CD4-positive, alpha-beta T cell treated with Interleukin-6 for 4 hours (primary cell): Measurements from ENCODE around the gene PGLYRP4.

Source experiments
- DNase-seq: peaks from one replicate; pipeline ENCODE4 v3.0.0-alpha.2; 2020; ENCODE audit warnings: mixed read lengths

Gene PGLYRP4, protein sequence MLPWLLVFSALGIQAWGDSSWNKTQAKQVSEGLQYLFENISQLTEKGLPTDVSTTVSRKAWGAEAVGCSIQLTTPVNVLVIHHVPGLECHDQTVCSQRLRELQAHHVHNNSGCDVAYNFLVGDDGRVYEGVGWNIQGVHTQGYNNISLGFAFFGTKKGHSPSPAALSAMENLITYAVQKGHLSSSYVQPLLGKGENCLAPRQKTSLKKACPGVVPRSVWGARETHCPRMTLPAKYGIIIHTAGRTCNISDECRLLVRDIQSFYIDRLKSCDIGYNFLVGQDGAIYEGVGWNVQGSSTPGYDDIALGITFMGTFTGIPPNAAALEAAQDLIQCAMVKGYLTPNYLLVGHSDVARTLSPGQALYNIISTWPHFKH

DNA sequence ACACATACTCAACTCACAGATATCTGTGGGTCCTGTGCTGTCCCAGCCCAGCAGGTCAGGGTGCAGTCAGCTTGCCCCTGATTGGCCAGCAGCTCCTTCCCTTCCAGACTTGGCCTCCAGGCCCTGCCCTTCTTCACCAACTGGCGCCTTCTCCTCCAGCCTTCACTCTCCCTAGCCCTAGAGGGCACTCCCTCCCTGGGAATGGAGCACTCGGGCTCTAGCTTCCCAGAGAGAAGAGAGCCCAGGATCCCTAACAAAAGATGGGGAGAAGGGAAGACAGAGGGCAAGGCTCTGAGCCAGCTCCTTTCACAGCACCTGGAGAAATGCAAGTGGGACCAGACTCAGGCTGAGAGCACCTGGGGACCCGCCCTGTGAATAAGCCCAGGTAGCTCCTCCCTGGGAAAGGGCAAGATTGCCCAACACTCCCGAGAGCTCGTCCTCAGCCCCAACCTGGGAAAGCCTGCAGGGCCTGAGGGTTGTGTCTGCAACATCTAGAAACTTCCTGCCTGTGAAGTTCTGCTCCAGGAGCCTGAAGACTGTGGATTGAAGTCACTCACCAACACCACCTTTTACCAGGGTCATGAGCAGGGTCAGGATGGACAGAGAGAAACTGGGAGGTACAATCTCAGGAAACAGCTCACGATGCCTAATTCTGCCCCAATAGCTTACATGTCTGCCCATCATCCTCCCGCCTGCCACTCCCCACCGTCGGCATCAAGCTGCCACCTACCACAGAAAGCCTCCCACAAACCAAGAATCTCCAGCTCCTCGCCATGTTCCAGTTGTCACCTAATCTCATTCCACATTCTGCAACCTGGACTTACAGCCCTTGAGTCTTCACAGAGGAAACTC, at the start of gene PGLYRP4:
PGLYRP4 (minus strand) TSS at position 331 of the 852 bp plus-strand sequence. CDS start 909 bp downstream, outside the sequence.
- DNase-seq, result no peak

DNA sequence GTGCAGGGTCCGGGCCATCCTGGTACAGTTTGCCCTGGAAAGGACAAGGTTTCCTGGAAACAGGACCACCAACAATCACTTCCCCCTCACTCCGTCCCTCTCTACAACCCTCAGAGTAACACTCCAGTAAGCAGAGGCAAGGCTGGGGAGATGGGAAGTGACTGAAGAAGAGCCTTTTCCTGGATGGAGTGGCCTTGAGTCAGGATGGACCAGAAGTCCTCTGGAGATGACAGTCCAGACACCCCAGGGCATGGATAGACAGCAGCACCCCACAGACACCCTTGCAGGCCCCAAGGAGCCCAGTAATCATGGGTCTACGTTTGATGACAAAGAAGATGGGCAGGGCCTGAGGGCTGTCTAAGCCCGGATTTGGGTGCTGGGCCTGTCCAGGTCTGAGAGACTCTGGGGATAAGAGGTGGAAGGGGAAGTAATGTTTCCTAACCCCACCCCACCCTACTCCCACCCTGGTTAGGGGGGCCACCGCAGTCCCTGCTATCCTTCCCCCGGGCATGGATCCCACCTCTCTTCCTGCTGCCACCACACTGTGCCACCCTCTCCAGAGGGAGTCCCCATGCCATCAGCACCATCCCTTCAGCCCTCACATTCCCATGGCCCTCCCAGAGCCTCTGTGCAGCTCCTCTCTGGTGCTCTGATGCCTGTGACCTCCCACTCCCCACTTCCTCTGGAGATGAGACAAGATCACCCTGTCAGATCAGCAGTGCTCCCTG, 49.4 kb upstream of the PGLYRP4 start:
- no peak for DNase-seq

DNA sequence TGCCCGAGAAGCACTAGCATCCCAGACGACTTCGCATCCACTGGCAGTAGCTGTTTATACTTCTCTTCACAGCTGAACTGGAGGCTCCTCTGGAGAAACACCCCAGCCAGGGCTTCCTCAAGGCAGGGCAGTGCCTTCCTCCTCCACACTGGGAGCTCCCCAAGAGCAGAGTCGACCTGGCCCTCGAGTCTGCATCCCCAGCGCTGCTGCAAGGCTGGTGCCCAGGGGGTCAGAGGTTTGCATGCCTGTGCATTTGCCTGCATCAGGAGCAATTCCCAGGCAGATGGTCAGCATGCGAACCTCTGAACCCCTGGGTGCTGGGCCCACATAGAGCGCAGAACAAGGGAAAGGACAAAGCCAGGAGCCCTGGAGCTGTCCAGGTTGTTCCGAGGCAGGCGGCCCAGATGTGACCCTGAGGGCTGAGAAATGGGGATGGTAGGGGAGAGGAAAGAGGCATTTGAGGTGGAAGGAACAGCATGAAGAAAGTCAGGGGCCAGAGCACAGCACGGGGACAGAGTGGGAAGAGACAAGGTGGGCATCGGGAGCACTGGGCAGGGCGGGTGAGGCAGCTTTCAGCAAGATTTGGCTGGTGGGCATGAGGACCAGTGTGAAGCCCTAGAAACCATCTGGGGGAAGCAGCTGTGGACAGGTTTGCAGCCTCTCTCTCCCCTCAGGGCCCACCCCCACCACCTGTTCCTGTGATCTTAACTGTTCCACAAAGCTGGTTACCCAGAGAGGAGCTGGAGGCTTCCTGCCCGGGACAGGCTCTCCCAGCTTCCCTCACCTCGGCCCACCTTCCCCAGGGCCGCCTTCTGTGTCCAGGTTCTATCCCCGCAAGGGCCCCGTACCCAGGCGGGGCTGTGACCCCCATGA, 48.6 kb upstream of the PGLYRP4 start:
- no peak for DNase-seq

DNA sequence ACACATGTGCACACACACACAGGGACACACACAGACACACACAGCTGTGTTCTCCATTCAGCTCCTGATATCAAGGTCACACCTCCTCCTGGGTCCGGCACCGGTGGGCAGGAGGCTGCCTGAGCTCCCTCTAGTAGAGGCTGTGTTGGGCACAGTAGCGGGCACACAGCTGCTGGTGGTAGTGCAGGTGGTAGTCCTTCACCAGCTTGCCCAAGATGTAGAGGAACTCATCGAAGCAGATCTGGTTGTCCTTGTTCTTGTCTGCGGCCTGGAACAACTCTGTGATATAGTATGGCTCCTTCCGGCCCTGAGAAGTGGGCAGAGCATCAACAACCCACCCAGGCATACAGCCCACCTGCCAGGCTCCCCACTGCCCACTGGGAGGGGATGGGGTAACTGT, 47.8 kb upstream of the PGLYRP4 start:
- DNase-seq, result no peak

DNA sequence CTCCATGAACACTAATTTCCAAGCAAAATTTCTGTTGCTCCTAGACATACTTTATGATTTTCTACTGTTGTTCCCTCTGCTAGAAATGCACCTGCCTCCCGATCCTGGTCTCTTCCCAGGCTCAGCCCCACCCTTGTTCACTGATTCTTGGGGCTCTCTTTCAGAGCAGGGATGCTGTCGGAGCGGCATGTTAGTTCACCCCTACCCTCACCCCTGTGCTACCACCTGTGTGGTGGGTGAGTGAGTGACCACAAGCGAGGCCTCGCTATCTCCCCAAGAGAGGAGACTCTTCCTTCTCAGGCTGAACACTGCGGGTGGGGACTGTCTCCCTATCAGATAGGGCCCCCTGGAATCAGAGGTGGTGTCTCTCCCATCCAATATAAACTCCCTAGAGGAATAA, 47.1 kb upstream of the PGLYRP4 start:
- no peak for DNase-seq

DNA sequence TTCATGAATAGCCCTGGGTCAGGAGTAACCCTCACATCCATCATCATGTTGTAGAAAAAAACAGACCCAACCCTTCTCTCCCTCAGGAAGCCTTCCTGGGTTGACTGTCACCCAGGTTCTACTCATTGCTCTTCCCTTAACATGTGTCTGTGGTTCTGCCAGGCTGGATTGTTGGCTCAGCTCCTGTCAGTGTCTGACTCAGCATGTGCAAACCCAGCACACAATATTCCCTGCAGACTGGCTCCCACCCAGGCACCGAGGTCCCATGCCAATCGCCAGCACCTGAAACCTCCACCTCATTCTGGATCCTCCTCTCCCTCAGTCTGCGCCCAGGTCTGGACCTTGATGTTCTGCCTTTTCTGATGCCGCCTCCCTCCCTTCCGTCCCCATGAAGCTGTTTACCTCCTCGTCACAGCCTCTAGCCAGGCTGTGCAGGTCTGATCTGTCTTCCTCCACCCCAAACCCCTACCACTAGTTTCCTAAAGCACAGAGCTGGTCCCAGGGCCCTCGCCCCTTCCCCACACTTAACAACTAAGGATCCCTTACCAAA, 46.6 kb upstream of the PGLYRP4 start:
- no peak for DNase-seq

DNA sequence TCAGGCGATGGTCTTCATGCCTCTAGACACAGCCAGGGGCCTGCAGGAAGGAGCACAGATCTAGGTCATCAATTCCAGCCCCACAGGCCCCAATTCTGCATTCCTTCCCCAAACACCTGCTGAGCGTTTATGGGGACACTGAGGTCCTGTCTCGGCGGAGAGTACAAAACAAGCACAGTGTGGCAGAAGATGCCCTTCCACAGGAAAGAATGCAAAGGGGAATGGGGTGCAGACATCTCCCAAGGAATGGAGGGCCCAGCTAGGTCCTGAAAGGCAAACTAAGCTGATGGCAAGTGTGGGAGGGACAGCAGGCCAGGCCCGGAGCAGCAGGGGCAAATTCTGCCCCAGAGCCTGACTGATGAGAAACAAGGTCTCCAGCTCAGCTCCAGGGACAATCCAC, 45.8 kb upstream of the PGLYRP4 start:
- no peak for DNase-seq

DNA sequence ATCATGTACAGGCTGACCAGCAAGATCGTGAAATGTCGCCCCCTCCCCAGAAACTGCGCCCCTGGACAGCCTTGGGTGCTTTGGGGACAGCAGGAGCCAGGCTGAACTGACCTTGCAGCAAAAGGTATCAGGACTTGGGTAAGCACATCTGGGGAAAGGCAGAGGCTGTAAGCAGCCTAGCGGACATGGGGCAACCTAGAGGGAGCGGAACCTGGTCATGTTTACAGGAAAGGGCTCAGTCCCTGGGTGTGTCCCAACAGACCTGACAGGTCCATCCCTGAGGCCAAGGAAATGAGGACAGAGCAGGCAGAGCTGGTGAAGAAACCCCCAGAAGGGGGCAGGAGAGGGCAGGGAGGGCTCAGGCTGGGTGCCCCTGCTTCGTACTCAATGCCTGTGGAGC, 45.3 kb upstream of the PGLYRP4 start:
- no peak for DNase-seq

DNA sequence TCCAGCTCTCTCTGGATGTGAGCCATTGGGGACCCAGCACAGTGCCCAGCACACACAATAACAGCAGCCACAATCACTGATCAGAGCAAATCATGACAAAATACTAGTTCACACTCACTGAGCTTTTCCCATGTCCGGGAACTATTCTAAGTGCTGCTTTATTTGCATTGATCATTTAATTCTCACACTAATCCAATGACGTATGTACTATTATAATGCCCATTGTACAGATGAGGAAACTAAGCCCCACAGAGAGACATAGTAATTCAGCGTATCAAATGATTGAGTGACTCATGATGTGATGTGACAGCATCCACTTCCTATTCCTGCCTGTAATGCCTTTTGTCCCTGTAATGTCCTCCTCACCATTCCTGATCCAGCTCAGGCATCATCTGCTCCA, 44.2 kb upstream of the PGLYRP4 start:
- no peak for DNase-seq

DNA sequence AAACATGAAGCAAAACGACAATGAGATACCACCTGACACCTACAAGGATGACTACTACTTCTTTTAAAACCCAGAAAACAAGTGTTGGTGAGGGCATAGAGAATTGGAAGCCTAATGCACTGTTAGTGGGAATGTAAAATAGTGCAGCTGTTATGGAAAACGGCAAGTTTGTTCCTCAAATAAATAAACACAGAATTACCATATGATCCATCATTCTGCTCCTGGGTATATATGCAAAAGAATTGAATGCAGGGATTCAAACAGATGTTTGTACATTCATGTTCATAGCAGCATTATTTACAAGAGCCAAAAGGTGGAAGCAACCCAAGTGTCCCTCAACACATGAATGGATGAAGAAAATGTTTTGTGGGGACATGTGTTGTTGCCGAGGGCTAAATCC, 43.6 kb upstream of the PGLYRP4 start:
- DNase-seq, result no peak

DNA sequence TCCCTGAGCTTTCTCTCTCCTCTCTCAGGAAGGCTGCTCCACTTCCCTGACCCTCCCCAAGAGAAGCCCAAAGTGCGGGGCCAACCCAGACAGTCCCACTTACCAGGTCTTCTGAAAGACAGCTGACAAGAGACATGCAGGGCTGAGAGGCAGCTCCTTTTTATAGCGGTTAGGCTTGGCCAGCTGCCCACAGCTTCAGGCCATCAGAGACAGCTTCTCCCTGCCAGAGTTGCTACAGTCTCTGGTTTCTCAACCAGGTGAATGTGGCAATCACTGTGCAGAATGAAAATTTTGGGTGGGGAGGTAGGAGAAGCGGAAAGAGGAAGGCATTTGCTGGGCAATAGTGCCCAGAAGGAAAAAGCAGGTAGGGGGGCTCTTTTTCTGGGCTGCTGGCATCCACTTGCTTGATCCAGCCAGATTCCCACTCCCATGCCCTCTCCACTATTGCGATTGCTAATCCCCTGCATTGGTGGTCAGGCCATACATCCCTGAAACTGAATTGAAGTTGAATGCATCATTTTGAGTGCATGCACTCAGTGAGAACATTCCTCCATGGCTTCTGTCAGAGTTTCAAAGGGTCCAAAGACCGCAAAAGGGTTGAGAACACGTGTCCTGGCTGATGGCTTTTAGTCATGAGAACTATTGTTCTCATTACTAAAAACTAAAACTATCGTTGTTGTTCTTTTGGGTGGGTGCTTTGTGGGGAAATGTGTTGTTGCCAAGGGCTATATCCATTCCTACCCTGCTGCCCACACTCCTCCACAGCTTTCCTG, 42.5 kb upstream of the PGLYRP4 start, which contains the start of gene S100A8:
S100A8 (minus strand) TSS at position 136 of the 773 bp plus-strand sequence. CDS start 538 bp downstream, outside the sequence.
- no peak for DNase-seq

DNA sequence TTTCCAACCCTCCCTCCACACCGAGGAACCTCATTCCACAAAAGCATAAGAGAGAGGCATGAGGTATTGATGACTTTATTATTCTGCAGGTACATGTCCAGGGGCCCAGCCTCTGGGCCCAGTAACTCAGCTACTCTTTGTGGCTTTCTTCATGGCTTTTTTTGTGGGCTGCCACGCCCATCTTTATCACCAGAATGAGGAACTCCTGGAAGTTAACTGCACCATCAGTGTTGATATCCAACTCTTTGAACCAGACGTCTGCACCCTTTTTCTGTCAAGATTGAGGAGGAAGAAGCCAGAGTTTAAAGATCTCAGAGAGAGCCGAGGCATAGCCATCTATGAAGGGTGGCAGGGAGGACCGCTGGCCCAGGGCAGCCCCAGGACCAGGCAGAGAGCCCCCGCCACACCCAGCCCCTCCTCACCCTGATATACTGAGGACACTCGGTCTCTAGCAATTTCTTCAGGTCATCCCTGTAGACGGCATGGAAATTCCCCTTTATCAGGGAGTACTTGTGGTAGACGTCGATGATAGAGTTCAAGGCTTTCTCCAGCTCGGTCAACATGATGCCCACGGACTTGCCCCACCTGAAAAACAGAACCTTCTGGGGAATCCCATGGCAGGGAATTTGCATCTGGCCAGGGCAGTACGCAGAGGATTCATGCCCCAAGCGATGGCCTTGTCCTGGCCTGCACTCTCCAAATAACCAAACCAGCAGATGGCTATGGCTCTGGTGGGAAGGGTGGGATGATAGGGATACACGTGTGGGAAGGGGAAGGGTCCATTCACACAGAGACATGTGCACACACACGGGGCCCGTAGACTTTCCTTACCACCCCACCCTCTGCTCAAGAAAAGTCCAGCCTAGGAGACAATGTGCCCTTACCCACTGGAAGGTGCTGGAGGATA, 41.6 kb upstream of the PGLYRP4 start:
- DNase-seq, result no peak

DNA sequence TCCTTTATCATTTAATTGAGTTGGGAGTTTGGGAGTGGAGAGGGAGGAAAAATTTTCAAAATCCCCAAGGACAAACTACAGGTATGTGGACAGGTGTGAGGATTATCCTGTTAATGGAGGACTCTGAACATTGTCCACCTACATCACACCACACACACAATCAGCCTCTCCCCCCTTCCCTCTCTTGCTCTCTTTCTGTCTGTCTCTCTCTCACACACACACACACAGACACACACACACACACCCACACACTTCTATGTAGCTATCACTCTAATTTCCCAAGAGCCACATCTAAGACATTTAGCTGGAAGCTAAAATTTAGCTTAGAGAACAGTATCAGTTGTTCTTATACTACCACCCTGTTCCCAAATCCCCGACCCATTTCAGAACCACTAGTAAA, 40.8 kb upstream of the PGLYRP4 start:
- no peak for DNase-seq

DNA sequence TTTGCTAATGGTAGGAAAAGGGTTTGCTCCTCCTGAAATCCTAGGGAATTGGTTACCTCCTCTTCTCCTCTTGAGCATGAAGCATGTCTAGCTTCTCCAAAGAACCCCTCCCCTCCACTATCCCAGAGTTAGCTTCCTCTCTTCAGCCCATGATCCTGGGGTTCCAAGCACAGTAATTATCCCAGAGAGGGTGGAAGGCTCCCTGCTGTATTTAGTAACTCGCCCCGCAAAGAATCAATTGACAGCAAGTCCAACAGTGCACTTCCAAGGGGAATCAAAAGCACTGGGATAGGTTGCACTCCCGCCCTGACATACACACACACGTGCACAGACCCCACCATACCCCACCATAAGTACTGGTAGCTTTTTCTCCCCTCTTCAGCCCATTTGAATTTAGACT, 39.1 kb upstream of the PGLYRP4 start:
- DNase-seq, result no peak

DNA sequence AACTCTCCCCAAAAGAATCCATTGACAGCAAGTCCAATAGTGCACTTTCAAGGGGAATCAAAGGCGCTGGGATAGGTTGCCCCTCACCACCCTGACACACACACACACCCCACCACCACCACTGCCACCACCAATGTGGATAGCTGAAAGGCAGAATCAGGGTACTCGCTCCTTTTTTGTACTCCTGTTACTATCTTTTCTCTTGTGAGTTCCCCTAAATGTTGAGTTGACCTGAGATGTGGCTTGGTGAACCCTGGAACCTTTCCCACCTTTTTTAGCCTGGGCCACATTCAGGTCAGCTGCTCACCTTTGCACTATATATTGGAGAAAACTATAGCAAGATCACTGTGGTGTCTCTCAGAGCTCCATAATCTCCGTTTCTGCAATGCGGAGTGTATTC, 38.4 kb upstream of the PGLYRP4 start:
- no peak for DNase-seq

DNA sequence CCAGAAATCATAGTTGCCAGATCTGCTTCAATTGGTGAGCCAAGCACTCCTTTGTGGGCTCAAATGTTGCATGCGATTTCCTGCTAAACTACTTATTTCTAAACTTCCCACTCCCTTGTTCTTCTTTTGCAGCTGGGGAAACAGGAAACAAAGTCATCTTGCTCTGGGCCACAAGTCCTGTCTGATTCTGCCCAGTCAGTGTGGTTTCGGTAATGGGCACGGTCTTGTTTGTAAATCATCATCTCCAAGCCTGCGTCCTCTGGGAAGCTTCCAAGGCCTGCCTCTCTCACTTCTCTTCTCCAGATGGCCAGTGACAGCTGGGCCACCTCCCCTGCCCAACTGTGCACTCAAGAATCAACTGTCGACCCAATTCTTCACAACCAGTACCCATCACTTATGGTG, 37.9 kb upstream of the PGLYRP4 start:
- DNase-seq, result no peak

DNA sequence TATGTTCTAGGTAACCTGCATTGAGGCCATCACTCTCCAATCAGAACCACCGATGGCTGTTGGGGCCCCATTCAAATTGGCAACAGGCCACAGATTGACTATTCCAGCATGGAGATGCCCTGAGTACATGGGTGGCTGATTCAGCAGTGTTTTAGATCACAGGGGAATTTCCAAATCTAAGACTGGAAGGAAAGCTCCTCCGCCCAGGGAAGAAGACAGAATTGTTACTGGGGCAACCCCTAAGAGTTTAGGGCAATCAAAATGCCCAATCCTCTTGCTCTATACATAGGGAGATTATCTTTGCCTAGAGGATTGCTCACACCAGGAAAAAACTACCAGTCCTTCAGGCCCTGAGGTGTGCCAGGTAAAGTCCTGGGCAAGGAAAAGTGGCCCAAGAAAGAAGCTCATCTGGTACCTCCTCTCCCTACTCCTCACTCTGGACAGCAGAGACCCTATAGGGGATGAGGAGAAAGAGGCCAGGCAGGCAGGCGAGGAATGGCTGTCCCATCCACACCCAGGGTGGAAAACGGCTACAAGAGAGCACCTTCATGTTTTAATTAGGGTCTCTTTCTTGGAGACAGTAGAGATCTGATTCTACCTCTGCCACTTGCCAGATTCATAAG, 36.4 kb upstream of the PGLYRP4 start:
- DNase-seq, result no peak

DNA sequence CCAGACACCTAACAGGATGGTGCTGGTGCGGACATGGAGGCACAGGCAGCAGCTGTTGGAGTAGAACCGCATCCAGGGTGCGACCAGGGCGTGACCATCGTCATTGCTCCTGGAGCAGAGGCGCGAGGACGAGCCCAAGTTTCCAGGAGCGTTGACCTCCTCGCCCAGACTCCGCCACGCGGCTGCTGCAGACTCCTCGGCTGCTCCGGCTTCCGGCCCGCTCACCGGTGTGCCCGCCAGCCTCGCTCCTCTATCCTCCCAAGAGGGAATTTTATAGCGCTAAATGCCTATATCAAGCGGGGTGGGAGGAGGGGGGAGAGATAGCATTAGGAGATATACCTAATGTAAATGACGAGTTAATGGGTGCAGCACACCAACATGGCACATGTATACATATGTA, 32.1 kb upstream of the PGLYRP4 start:
- DNase-seq, result no peak

DNA sequence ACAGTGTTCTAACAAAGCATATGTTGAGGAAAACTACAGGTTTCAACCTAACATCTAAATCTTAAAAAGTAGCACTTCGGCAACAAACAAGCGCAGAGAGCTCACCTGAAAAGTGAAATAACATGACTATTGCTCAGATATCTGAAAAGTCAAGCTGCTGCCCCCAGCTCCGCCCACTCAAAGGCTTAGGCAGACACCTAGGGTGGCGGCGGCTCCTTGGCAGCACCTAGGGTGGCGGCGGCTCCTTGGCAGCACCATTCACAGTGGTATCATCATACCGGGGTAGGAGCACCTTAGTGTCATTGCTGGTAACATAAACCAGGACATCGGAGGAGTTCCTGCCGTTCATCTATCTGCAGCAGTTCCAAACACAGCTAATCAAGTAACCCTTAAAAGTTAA, 30.9 kb upstream of the PGLYRP4 start:
- DNase-seq, result no peak

DNA sequence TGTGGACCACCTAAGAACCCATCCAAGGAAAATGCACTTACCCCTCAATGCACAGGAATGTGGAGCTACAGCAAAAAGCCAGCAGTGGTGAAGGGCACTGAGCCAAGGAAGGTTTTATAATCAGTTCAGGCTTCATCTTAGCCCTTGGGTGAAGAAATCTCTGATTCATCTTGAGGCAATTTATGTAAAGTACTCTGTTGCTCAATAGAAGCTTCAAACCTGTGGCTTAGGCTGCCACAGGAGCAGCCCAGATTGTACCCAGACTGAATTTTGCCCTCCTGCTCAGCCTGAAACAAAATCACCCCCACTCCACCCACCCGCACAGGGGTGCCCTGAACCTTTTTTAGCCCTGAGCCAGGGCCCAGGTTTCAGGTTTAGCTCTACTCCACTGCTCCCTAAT, 26.9 kb upstream of the PGLYRP4 start, which contains the start of gene S100A12:
S100A12 (minus strand) TSS at position 111 of the 400 bp plus-strand sequence. CDS start 1,029 bp downstream, outside the sequence.
- no peak for DNase-seq
